NCI-H748 (cell line): ENCODE measurements around the gene WDR5.
A peak's percentile ranks its signal among the peaks of the same experiment; 100 is the strongest.

Source experiments
- DNase-seq: peaks from one replicate; lab custom pipeline; 2025; ENCODE audit not compliant: unreplicated experiment; lab: John Stamatoyannopoulos, UW

Gene WDR5

GRCh38 chr9:134205672-134206310 lies 69.9 kb downstream of the WDR5 start:
- peak; percentile 99 for DNase-seq

- DNase-seq: peak; percentile 87
These were observed 70.7 kb downstream of the WDR5 start for GRCh38 chr9:134206311-134207300.

- DNase-seq: no peak
These were observed 72.5 kb downstream of the WDR5 start for GRCh38 chr9:134208310-134208841.

- DNase-seq: no peak
These were observed 73.3 kb downstream of the WDR5 start for GRCh38 chr9:134208981-134209725.
